ENCODE results near the gene MACROD2. TPM values are rescaled to one million over a fixed set of nuclear protein-coding genes. Genes with fewer than 3 reads are reported as not detected.

MACROD2 gene
- total and polyA plus RNA-seq, 2 experiments from 2014 or later: 2.8 to 4.3 TPM

DNA sequence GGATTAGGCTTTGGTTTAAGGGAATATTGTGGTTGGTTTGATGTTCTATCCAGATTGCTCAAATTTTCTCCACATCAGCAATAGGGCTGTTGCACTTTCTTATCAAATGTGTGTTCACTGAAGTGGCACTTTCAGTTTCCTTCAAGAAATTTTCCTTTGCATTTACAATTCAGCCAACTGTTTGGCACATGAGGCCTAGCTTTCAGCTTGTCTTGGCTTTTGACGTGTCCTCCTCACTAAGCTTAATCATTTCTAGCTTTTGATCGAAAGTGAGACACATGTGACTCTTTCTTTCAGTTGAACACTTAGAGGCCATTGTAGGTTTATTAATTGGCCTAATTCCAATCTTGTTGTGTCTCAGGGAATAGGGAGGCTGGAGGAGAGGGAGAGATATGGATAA, 237.3 kb downstream of the MACROD2 start (continued):
- TF ChIP-seq, protein P1, sequence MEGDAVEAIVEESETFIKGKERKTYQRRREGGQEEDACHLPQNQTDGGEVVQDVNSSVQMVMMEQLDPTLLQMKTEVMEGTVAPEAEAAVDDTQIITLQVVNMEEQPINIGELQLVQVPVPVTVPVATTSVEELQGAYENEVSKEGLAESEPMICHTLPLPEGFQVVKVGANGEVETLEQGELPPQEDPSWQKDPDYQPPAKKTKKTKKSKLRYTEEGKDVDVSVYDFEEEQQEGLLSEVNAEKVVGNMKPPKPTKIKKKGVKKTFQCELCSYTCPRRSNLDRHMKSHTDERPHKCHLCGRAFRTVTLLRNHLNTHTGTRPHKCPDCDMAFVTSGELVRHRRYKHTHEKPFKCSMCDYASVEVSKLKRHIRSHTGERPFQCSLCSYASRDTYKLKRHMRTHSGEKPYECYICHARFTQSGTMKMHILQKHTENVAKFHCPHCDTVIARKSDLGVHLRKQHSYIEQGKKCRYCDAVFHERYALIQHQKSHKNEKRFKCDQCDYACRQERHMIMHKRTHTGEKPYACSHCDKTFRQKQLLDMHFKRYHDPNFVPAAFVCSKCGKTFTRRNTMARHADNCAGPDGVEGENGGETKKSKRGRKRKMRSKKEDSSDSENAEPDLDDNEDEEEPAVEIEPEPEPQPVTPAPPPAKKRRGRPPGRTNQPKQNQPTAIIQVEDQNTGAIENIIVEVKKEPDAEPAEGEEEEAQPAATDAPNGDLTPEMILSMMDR (conservative IDR thresholded peaks at IDR 0.05; ENCODE audit: low read depth in 2 of 2): no peak
- TF ChIP-seq EZH2phosphoT487 (IDR thresholded peaks at IDR 0.05; ENCODE audit: unreplicated experiment) (no peak), POLR2AphosphoS5 (IDR thresholded peaks at IDR 0.05; ENCODE audit: low read depth) (no peak), ZNF114 (CRISPR knock-in tag; IDR thresholded peaks at IDR 0.05) (no peak), JUNB (IDR thresholded peaks at IDR 0.05; ENCODE audit: unreplicated experiment) (no peak)

DNA sequence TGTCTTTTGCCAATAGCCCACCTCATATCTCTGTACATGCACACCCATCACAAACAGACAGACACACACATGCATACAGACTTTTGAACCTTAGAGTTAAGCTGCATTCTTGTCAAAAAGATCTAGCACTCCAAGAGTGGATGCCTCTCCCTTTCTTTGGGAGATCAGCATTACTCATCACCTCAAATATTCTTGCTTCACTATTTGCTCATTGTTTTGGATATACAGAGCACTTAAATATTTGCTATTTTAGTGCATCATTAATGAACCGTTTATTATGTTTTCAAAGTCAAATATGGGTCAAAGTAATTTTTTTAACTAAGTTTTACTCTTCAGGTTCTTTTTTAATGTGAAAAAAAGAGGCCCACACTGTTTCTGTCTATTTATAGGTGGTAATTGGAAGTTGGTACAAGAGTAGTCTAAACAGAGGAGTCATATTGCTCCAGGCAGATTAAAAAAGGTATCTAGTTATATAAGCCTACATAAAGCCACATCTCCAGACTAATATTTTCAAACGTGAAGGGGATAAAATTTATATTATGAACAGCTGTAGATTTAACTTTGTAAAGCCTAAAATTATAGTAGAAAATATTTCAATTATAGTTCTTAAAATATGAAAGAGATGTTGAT, 239.5 kb downstream of the MACROD2 start:
- H3K27me3 ChIP-seq (ENCODE audit: insufficient read depth): no peaks in the 10 kb centered on the region
- H3K9me2 ChIP-seq (ENCODE audit: insufficient read depth): no peaks in the 10 kb centered on the region
- no peaks in the 10 kb centered on the region for H3K36me3 ChIP-seq (ENCODE audit: insufficient read depth)
- no peaks in the 10 kb centered on the region for H3K27me3 Mint-ChIP-seq (ENCODE audit: insufficient read depth, low read depth, poor library complexity)
- H3F3A ChIP-seq (replicated peaks; ENCODE audit: low read depth): no peaks in the 10 kb centered on the region
- no peak overlapping the region for H3K4me2 ChIP-seq
- H3K4me1 ChIP-seq (ENCODE audit: insufficient read depth): no peaks in the 10 kb centered on the region
- H3K27ac Mint-ChIP-seq: no peak overlapping the region
- H3K36me3 Mint-ChIP-seq (ENCODE audit: low read depth): no peaks in the 10 kb centered on the region
- H3K79me2 ChIP-seq (replicated peaks; ENCODE audit: insufficient read depth): no peaks in the 10 kb centered on the region
- H3K9me3 Mint-ChIP-seq: peaks cover 3% of the 10 kb centered on the region; the same call in 1 of the 3 replicates
- DNase-seq (ENCODE audit: low spot score): no peak
- ATAC-seq: no peak
- no peak overlapping the region for H3K4me3 Mint-ChIP-seq
- H2AFZ ChIP-seq: no peak overlapping the region
- H3K4me1 Mint-ChIP-seq: no peaks in the 10 kb centered on the region
- no peak overlapping the region for H3K27ac ChIP-seq (ENCODE audit: low read depth)
- no peaks in the 10 kb centered on the region for H4K20me1 ChIP-seq (replicated peaks; ENCODE audit: insufficient read depth)
- no peak overlapping the region for H3K4me3 ChIP-seq
- TF ChIP-seq NANOG (IDR thresholded peaks at IDR 0.05; ENCODE audit: borderline replicate concordance) (no peak), POLR2AphosphoS5 (IDR thresholded peaks at IDR 0.05; ENCODE audit: low read depth) (no peak), ZNF331 (CRISPR knock-in tag; IDR thresholded peaks at IDR 0.05; ENCODE audit: low read depth) (no peak), JUNB (IDR thresholded peaks at IDR 0.05; ENCODE audit: unreplicated experiment) (no peak), EZH2 (IDR thresholded peaks at IDR 0.05; ENCODE audit: low read depth, unreplicated experiment) (no peak), ZNF114 (CRISPR knock-in tag; IDR thresholded peaks at IDR 0.05) (no peak), STAT1 (IDR thresholded peaks at IDR 0.05; ENCODE audit: unreplicated experiment) (no peak), CREB1 (CRISPR knock-in tag; IDR thresholded peaks at IDR 0.05; ENCODE audit: low read depth) (no peak), EZH2phosphoT487 (IDR thresholded peaks at IDR 0.05; ENCODE audit: unreplicated experiment) (no peak)
- TF ChIP-seq, protein P2, sequence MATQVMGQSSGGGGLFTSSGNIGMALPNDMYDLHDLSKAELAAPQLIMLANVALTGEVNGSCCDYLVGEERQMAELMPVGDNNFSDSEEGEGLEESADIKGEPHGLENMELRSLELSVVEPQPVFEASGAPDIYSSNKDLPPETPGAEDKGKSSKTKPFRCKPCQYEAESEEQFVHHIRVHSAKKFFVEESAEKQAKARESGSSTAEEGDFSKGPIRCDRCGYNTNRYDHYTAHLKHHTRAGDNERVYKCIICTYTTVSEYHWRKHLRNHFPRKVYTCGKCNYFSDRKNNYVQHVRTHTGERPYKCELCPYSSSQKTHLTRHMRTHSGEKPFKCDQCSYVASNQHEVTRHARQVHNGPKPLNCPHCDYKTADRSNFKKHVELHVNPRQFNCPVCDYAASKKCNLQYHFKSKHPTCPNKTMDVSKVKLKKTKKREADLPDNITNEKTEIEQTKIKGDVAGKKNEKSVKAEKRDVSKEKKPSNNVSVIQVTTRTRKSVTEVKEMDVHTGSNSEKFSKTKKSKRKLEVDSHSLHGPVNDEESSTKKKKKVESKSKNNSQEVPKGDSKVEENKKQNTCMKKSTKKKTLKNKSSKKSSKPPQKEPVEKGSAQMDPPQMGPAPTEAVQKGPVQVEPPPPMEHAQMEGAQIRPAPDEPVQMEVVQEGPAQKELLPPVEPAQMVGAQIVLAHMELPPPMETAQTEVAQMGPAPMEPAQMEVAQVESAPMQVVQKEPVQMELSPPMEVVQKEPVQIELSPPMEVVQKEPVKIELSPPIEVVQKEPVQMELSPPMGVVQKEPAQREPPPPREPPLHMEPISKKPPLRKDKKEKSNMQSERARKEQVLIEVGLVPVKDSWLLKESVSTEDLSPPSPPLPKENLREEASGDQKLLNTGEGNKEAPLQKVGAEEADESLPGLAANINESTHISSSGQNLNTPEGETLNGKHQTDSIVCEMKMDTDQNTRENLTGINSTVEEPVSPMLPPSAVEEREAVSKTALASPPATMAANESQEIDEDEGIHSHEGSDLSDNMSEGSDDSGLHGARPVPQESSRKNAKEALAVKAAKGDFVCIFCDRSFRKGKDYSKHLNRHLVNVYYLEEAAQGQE (IDR thresholded peaks at IDR 0.05; ENCODE audit: unreplicated experiment): no peak
- TF ChIP-seq, protein P1 (conservative IDR thresholded peaks at IDR 0.05; ENCODE audit: low read depth in 2 of 2): no peak
- TF ChIP-seq, protein P3, sequence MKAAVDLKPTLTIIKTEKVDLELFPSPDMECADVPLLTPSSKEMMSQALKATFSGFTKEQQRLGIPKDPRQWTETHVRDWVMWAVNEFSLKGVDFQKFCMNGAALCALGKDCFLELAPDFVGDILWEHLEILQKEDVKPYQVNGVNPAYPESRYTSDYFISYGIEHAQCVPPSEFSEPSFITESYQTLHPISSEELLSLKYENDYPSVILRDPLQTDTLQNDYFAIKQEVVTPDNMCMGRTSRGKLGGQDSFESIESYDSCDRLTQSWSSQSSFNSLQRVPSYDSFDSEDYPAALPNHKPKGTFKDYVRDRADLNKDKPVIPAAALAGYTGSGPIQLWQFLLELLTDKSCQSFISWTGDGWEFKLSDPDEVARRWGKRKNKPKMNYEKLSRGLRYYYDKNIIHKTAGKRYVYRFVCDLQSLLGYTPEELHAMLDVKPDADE (IDR thresholded peaks at IDR 0.05): no peak

Measured in GM23338 (cell line).